ENCODE results near the gene PRKACB. TPM values are rescaled to one million over a fixed set of nuclear protein-coding genes. Genes with fewer than 3 reads are reported as not detected.
A peak's percentile ranks its signal among the peaks of the same experiment; 100 is the strongest.

Gene PRKACB
- total and polyA plus RNA-seq, 2 of the 8 experiments (the other 6 are each of a cell fraction or from before 2014, with no cell fraction given), result 7.8 to 31.0 TPM

DNA sequence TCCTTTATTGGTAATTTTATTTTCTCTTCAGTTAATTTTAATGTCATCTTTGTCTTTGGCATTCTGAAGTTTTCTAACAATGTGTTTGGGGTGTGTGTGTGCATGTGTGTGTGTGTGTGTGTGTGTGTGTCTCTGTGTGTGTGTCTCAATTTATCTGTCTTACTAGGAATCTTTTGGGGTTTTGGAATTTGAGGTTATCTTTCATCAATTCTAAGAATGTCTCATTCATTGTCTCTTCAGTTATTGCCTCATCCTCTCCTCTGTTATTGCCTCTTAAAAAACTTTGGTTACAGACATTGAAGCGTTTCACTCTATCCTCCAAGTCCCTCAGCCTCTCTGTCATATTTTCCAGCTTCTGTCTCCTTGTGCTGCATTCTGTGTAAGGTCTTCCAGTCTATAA, 139.3 kb downstream of the PRKACB start:
- Histone ChIP-seq H3K27me3 (replicated peaks in 1 of 4; ENCODE audit: control insufficient read depth in 3 of 4, extremely low read depth in 1 of 4, insufficient read depth in 3 of 4, low read length in 3 of 4) (no peaks in the 10 kb centered on the region), H3K56ac (replicated peaks; ENCODE audit: insufficient read length, low read depth, low read length) (peak overlapping the region; percentile 16), H2BK20ac (ENCODE audit: low read length) (no peak overlapping the region), H2BK5ac (ENCODE audit: low read depth, low read length) (no peak overlapping the region), H3K36me3 (ENCODE audit: control insufficient read depth in 2 of 4, insufficient read depth in 4 of 4, low read length in 3 of 4) (peaks cover 0 to under 1% (median 0%) of the 10 kb centered on the region in 4 experiments; a peak in 2 of 8 replicates), H4K5ac (ENCODE audit: insufficient read length, low read depth, low read length) (no peak overlapping the region), H4K20me1 (replicated peaks in 1 of 2; ENCODE audit: control insufficient read depth in 1 of 2, insufficient read depth in 2 of 2, low read length in 2 of 2) (no peaks in the 10 kb centered on the region), H2AK5ac (ENCODE audit: low read depth, low read length) (no peak overlapping the region), H3K23me2 (ENCODE audit: low read depth, low read length) (no peaks in the 10 kb centered on the region), H3K4ac (replicated peaks; ENCODE audit: insufficient read length, low read depth, low read length) (no peak overlapping the region), H3K9ac (replicated peaks in 1 of 4; ENCODE audit: extremely low read depth in 1 of 4, low read depth in 3 of 4, low read length in 3 of 4) (peak overlapping the region in 1 of 4 experiments; percentile 49; a peak in 1 of 7 replicates), H3K18ac (ENCODE audit: extremely low read depth, low read length) (no peak overlapping the region), H3K14ac (ENCODE audit: insufficient read length) (no peak overlapping the region), H4K91ac (replicated peaks; ENCODE audit: insufficient read length, low read length) (no peak overlapping the region), H3K79me1 (ENCODE audit: low read depth, low read length) (no peaks in the 10 kb centered on the region), H3K79me2 (ENCODE audit: control insufficient read depth in 1 of 2, insufficient read depth in 2 of 2, low read length in 2 of 2) (no peaks in the 10 kb centered on the region), H2BK12ac (ENCODE audit: low read depth, low read length) (no peak overlapping the region), H4K8ac (ENCODE audit: extremely low read depth, insufficient read depth, low read length) (no peak overlapping the region), H2BK120ac (replicated peaks; ENCODE audit: low read depth, low read length) (no peak overlapping the region), H3K4me3 (ENCODE audit: extremely low read depth in 1 of 4, insufficient read depth in 2 of 4, low read depth in 3 of 4, low read length in 4 of 4) (no peak overlapping the region), H3K4me1 (replicated peaks in 1 of 4; ENCODE audit: control insufficient read depth in 3 of 4, insufficient read depth in 4 of 4, low read length in 3 of 4) (no peaks in the 10 kb centered on the region), H3K27ac (ENCODE audit: low read depth, low read length) (no peak overlapping the region), H2AFZ (ENCODE audit: low read length) (no peak overlapping the region), H3K9me3 (ENCODE audit: insufficient read depth in 2 of 2, low read depth in 1 of 2, low read length in 1 of 2) (peaks cover 1 to 17% of the 10 kb centered on the region in 2 experiments; a peak in 3 of 4 replicates), H3K23ac (ENCODE audit: insufficient read length) (no peak overlapping the region), H2BK15ac (ENCODE audit: low read length) (no peak overlapping the region), H3K4me2 (ENCODE audit: insufficient read depth in 1 of 2, low read depth in 2 of 2, low read length in 2 of 2) (no peak overlapping the region)
- ChIA-PET CTCF (ENCODE audit: partially characterized antibody) (no interaction called here), POLR2A (ENCODE audit: partially characterized antibody) (no interaction called here)
- 94% methylated on average over 1 of the region's 1 CpG; no CpG with 5 or more reads in 1 of the 2 experiments for WGBS, 2 experiments (ENCODE audit: extremely low coverage in 1 of 2, insufficient coverage in 1 of 2, insufficient read length in 1 of 2, insufficient replicate concordance in 2 of 2, low coverage in 1 of 2, low lambda C conversion rate in 2 of 2, missing lambda C conversion rate in 1 of 2)
- DNase-seq (ENCODE audit: low read depth in 1 of 2, low spot score in 2 of 2) (no peak), FAIRE-seq (no peak)
- TF ChIP-seq RBBP5 (IDR thresholded peaks at IDR 0.05; ENCODE audit: borderline replicate concordance, low read depth, low read length), result no peak
- no peak for TF ChIP-seq BACH1 (IDR thresholded peaks at IDR 0.05; ENCODE audit: low read length)
- no peak for TF ChIP-seq JUND (IDR thresholded peaks at IDR 0.05; ENCODE audit: low read length)
- no peak for TF ChIP-seq TCF12 (IDR thresholded peaks at IDR 0.05; ENCODE audit: low read depth, low read length)
- no peak for TF ChIP-seq SIRT6 (IDR thresholded peaks at IDR 0.05; ENCODE audit: low read length)

All from H1 (cell line).